ENCODE data around the gene FAM222A. TPM values are rescaled to one million over a fixed set of nuclear protein-coding genes. Genes with fewer than 3 reads are reported as not detected.

Gene FAM222A
- total RNA-seq, 1 donor from 2014 or later: 11.0 TPM

- no peak for DNase-seq (ENCODE audit: low spot score)
Measured at GRCh38 chr12:109797905-109798669, 84.5 kb downstream of the FAM222A start.

- no peak for DNase-seq (ENCODE audit: low spot score)
Measured at GRCh38 chr12:109798691-109799090, 85.1 kb downstream of the FAM222A start.

- no peak for DNase-seq (ENCODE audit: low spot score)
Measured at GRCh38 chr12:109800536-109800935, 86.9 kb downstream of the FAM222A start.

GRCh38 chr12:109802828-109803227 lies 89.2 kb downstream of the FAM222A start:
- no peak for DNase-seq (ENCODE audit: low spot score)

- DNase-seq (ENCODE audit: low spot score): no peak
Measured at GRCh38 chr12:109803678-109804077, 90.1 kb downstream of the FAM222A start.

- DNase-seq (ENCODE audit: low spot score): peak; percentile 58
Measured at GRCh38 chr12:109804820-109805761, 91.5 kb downstream of the FAM222A start.

GRCh38 chr12:109807954-109808643 lies 94.5 kb downstream of the FAM222A start:
- no peak for DNase-seq (ENCODE audit: low spot score)

GRCh38 chr12:109808876-109809646 lies 95.4 kb downstream of the FAM222A start:
- no peak for DNase-seq (ENCODE audit: low spot score)

GRCh38 chr12:109810954-109811623 lies 97.5 kb downstream of the FAM222A start:
- DNase-seq (ENCODE audit: low spot score): no peak

GRCh38 chr12:109811624-109811995 lies 98.0 kb downstream of the FAM222A start:
- DNase-seq (ENCODE audit: low spot score): no peak

GRCh38 chr12:109813810-109814416 lies 100.3 kb downstream of the FAM222A start:
- no peak for DNase-seq (ENCODE audit: low spot score)

GRCh38 chr12:109814600-109815150 lies 101.0 kb downstream of the FAM222A start:
- DNase-seq (ENCODE audit: low spot score): no peak

- no peak for DNase-seq (ENCODE audit: low spot score)
Measured at GRCh38 chr12:109815225-109815624, 101.6 kb downstream of the FAM222A start.

GRCh38 chr12:109815757-109816617 lies 102.4 kb downstream of the FAM222A start:
- no peak for DNase-seq (ENCODE audit: low spot score)

- no peak for DNase-seq (ENCODE audit: low spot score)
Measured at GRCh38 chr12:109816870-109817269, 103.2 kb downstream of the FAM222A start.

- no peak for DNase-seq (ENCODE audit: low spot score)
Measured at GRCh38 chr12:109817627-109818231, 104.1 kb downstream of the FAM222A start.

- no peak for DNase-seq (ENCODE audit: low spot score)
Measured at GRCh38 chr12:109818253-109818652, 104.6 kb downstream of the FAM222A start.

- DNase-seq (ENCODE audit: low spot score): no peak
Measured at GRCh38 chr12:109818905-109819500, 105.4 kb downstream of the FAM222A start.

Measured in mucosa of gallbladder (tissue), 1 donor.